NT2/D1 (cell line): ENCODE results near the gene RBBP8NL.

ENCODE experiments used
- SUZ12 ChIP-seq: IDR thresholded peaks from 2 replicates; pipeline ENCODE4 v1.6.1; 2011; ENCODE audit not compliant: insufficient read length, insufficient read depth; ENCODE audit errors: extremely low read depth
- YY1 ChIP-seq: IDR thresholded peaks from 2 replicates; pipeline ENCODE4 v1.6.1; 2011; ENCODE audit not compliant: insufficient read length, insufficient read depth
- ZNF274 ChIP-seq: IDR thresholded peaks from 2 replicates; pipeline ENCODE4 v1.6.1; 2011; ENCODE audit warnings: mild to moderate bottlenecking, low read depth, low read length

- no peak for TF ChIP-seq ZNF274
- TF ChIP-seq YY1: no peak
- TF ChIP-seq SUZ12: no peak
Observed at GRCh38 chr20:62377064-62377461, 50.3 kb downstream of the RBBP8NL start.
